Measurements from ENCODE around the gene LPCAT1.
"Not testable (repeated sequence)": the region's sequence is repeated elsewhere in the genome, so short reads cannot be mapped to it uniquely, and the experiment has no call there.

The LPCAT1 gene

GRCh38 chr5:1540831-1541701, 17.3 kb upstream of the LPCAT1 start:
- no peak for DNase-seq (ENCODE audit: low read depth)

GRCh38 chr5:1540166-1540565, 16.4 kb upstream of the LPCAT1 start:
- no peak for DNase-seq (ENCODE audit: low read depth)

GRCh38 chr5:1539393-1540161, 15.8 kb upstream of the LPCAT1 start:
- not testable (repeated sequence) for DNase-seq (ENCODE audit: low read depth)

GRCh38 chr5:1538741-1539392, 15.1 kb upstream of the LPCAT1 start:
- DNase-seq (ENCODE audit: low read depth) = no peak

GRCh38 chr5:1538276-1538675, 14.5 kb upstream of the LPCAT1 start:
- DNase-seq (ENCODE audit: low read depth) = no peak

- DNase-seq (ENCODE audit: low read depth) = no peak
Measured at GRCh38 chr5:1537603-1538154, 13.9 kb upstream of the LPCAT1 start.

- no peak for DNase-seq (ENCODE audit: low read depth)
Measured at GRCh38 chr5:1536871-1537602, 13.3 kb upstream of the LPCAT1 start.

GRCh38 chr5:1536322-1536845, 12.6 kb upstream of the LPCAT1 start:
- DNase-seq (ENCODE audit: low read depth) = peak; percentile 56

GRCh38 chr5:1535646-1536045, 11.9 kb upstream of the LPCAT1 start:
- DNase-seq (ENCODE audit: low read depth) = no peak

GRCh38 chr5:1532384-1532783, 8.6 kb upstream of the LPCAT1 start:
- no peak for DNase-seq (ENCODE audit: low read depth)

- no peak for DNase-seq (ENCODE audit: low read depth)
Measured at GRCh38 chr5:1529498-1529897, 5.7 kb upstream of the LPCAT1 start.

GRCh38 chr5:1527533-1528205, 3.9 kb upstream of the LPCAT1 start:
- DNase-seq (ENCODE audit: low read depth) = no peak

GRCh38 chr5:1526681-1527131, 2.9 kb upstream of the LPCAT1 start:
- no peak for DNase-seq (ENCODE audit: low read depth)

- DNase-seq (ENCODE audit: low read depth) = no peak
Measured at GRCh38 chr5:1526190-1526631, 2.5 kb upstream of the LPCAT1 start.

GRCh38 chr5:1525624-1526189, 1.9 kb upstream of the LPCAT1 start:
- DNase-seq (ENCODE audit: low read depth) = no peak

- no peak for DNase-seq (ENCODE audit: low read depth)
Measured at GRCh38 chr5:1524799-1525623, 1.3 kb upstream of the LPCAT1 start.

- no peak for DNase-seq (ENCODE audit: low read depth)
Measured at GRCh38 chr5:1524481-1524798, 680 bp upstream of the LPCAT1 start.

GRCh38 chr5:1523480-1523792, 324 bp downstream of the LPCAT1 start:
- DNase-seq (ENCODE audit: low read depth) = no peak

GRCh38 chr5:1522601-1523479, 920 bp downstream of the LPCAT1 start:
- no peak for DNase-seq (ENCODE audit: low read depth)

Data from stimulated activated CD8-positive, alpha-beta memory T cell treated with anti-CD3 and anti-CD28 coated beads, Interleukin-4, amount 100 ng/mL, for 24 hours (primary cell).